Stimulated activated CD8-positive, alpha-beta memory T cell treated with anti-CD3 and anti-CD28 coated beads, Interleukin-7, amount 100 ng/mL, for 4 hours (primary cell): ENCODE measurements around the gene OSTC.

Source experiments
- DNase-seq, 2 donors: peaks; one replicate each; pipeline ENCODE4 v3.0.0-alpha.2; 2020; ENCODE audit warnings: low read depth in 2 of 2

OSTC gene

DNA sequence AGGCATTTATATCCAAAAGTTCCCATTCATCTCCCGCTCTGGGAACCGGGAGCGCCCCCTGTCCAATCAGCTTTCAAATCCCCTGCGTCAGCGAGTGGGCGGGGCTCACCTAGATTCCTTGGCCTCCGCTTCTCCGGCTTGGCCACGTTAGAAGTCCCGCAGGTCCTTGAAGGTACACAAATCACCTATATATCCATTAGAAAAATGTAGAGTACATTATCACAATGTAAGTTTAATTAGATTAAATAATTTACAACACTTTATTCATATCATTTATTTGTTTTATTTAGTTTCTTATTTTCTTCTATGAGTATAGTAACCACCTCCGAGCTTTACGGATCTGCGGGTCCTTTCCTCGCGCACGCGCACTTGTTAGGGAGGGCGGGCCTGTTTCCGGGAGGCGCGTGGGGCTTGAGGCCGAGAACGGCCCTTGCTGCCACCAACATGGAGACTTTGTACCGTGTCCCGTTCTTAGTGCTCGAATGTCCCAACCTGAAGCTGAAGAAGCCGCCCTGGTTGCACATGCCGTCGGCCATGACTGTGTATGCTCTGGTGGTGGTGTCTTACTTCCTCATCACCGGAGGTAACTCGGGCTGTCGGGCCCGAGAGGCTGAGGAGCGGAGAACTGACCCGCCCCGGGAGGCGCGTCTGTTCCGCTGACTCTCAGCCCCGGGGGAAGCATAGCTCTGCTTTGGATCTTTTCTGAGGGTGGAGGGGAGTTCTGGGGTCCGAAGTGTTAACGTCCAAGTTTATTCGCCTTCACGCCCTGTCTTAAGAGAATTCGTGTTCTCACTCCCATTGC is at the start of gene OSTC:
Gene OSTC, plus strand, starts transcription at position 388 of the 802 bp plus-strand sequence. Its CDS starts 57 bp downstream, at position 445.
- peak; percentile 87 for DNase-seq

DNA sequence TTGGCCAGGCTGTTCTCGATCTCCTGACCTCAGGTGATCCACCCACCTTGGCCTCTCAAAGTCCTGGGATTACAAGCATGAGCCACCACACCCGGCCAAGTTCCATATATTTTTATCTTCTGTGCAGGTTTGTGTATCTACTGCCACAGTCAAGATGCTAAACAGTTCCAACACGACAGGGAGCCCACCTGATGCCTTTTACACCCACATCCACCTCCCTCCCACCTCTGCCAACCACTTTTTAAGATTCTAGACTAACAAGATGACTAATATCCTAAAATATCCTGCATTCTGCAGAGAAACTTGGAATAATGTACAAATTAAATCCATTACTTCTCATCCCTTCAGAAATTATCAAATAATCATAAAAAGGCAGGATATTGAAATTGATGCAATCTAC is 49.3 kb upstream of the OSTC start:
- DNase-seq: no peak

DNA sequence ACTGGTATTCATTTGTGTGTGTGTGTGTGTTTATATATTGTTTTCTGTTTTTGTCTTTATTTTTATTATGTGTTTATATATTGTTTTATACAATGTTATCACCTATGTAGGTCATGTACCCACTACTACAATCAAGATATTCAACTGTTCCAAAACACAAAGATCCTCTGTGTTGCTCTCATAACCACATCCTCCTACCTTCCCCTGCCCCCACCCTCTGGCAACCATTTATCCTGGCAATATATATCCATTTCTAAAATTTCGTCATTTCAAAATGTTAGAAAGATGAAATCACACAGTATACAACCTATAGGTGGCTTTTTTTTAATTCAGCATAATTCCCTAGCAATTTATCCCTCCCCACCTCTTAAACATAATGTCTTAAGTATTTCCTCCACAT is 48.9 kb upstream of the OSTC start:
- no peak for DNase-seq

DNA sequence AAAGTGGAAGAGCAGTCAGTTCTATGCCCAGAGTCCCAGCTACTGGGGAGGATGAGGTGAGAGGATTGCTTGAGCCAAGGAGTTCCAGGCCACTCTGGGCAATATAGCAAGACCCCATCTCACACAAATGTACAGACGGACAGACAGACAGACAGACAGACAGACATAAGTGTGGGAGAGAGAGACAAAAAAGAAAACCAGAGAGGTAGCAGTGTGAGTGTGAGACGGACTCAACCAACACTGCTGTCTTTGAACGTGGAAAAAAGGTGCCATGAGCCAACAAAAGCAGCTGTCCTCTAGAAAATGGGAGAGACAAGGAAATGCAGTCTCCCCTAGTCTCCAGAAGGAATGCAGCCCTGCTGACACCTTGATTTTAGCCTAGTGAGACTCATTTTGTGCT is 48.2 kb upstream of the OSTC start:
- no peak for DNase-seq

DNA sequence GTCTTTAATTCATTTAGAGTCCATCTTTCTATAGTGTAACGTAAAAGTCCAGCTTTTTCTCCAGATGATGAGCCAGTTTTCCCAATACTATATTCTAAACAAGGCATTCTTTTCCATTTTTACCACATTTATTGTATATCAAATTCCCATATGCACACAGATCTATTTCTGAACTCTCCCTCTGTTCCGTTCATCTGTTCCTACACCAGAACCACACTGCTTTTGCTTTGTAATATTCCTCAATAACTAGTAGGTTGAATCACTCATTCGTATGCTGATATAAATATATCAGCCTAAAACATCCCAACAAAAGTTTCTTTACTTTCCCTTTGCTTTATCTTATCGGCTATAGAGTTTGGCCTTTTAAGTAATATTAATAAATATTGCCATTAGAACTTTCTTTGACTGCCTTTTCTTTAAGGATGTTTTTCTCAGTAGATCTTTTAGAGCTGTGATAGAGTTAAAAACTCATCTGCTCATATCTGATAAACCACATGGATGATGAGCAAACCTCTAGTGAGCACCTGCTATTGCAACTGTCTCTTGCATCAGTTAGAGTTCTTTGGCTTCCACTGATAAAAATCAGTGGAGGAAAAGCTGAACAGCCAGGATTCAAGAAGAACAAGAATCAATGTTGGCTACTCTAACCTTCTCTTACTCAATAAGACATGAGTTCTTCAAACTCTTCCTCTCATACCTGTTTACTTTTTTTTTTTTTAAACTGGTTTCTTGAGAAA is 43.2 kb upstream of the OSTC start:
- no peak for DNase-seq

DNA sequence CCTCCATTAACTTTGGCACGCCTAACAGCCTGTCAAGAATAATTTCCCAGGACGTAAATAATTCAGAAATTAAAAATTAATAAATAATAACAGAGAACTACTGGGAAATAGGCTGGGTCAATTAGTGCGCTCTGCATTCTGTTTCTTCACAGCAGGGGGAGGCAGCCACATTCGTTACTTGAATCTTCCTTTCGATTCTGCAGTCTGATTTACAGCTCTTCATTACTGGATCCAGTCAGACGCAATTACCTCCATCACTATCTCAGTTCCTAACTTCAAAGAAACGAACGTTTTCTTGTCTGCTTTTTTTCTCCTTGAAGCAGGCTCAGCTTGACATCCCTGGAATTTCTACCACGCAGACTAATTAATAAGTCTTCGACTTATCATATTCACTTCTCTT is 39.0 kb upstream of the OSTC start:
- no peak for DNase-seq

DNA sequence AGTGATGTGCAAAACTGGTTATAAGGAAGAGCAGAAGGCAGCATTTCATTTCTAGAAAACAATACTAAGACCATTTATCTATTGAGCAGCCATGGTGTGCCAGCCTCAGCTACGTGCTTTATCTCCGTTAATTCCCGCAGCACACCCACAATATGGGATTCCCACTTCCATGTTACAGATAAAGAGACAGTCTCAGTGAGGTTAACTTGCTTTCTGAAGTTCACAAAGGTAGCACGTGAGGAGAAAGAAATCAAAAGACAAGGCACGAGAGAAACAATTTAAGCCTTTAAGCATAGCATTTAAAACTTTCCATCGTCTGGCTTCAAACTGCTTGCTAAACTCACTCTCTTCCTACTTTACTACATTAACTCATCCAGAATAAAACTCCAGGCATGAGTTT is 38.0 kb upstream of the OSTC start:
- DNase-seq: no peak

DNA sequence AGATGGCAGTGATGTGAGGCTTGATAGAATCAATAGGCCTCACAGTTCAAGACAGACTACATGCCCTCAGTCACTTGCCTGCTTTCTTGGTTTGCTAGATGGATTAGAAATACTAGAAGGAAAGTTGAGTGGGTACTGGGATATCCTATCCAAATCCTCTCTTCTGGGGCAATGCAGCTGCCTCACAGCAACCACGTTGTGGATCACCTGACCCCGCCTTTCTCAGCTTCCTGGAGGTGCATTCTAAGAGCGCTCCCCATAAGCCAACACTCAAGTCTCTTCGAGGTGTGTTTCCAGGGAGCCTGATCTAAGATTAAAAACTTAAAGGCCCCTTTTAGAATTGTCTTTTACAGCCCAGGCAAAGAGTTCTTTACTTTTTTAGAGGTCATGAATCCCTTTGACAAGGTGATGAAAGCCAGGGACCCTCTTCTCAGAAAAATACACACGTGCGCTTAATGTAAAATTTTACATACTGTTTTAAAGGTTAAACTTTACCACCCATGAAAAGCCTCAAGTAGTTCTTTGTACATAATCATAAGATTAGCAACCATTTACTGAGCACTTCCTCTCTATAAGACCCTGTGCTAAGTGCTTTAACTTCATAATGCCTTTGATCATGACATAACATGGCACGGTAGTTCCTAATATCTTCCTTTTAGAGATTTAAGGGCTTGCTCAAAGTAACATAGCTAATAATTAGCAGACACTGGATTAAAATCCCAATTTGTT is 30.9 kb upstream of the OSTC start:
- peak in 1 of 2 donors; percentile 7 for DNase-seq

DNA sequence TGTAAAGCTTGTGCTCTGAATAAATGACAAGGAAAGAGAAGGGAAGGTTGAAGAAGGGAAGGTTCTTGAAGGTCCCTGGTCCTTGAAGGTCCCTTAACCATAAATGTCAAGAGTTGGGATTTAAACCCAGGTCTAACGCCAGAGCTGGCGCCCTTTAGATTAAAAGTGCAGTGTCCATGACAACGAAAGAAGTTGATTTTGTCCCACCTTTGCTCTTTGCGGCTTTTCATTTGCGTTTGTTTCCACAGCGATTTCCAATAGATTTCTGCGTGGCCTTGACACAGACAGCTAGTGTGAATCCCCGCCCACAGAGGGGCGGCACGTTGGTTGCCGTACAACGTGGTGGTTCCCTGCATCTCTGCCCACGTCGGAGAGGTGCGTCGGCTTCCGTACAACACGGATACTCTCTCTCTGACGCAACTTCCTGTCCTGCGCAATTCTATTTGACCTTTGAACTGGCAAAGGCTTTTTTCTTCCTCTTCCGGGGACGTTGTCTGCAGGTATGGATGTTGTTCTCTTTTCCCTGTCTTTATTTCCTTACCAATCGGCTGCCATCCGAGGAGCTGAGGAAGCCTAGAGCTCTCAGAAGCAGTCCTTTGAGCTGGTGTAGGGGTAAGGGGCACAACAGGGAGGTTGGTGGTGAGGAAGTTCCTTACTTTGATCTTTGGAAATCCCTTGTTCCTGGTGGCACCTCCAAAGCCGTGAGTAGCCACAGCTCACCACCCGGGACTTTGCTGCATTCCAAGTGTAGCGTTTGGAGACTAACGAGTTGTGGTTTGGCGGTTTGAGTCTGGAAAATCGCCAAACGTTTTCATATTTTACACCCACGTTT is 30.1 kb upstream of the OSTC start, which contains the start of gene RPL34:
Gene RPL34, plus strand, starts transcription at position 476 of the 832 bp plus-strand sequence. CDS start 1,384 bp downstream, outside the sequence.
- DNase-seq: peak; percentile 98

DNA sequence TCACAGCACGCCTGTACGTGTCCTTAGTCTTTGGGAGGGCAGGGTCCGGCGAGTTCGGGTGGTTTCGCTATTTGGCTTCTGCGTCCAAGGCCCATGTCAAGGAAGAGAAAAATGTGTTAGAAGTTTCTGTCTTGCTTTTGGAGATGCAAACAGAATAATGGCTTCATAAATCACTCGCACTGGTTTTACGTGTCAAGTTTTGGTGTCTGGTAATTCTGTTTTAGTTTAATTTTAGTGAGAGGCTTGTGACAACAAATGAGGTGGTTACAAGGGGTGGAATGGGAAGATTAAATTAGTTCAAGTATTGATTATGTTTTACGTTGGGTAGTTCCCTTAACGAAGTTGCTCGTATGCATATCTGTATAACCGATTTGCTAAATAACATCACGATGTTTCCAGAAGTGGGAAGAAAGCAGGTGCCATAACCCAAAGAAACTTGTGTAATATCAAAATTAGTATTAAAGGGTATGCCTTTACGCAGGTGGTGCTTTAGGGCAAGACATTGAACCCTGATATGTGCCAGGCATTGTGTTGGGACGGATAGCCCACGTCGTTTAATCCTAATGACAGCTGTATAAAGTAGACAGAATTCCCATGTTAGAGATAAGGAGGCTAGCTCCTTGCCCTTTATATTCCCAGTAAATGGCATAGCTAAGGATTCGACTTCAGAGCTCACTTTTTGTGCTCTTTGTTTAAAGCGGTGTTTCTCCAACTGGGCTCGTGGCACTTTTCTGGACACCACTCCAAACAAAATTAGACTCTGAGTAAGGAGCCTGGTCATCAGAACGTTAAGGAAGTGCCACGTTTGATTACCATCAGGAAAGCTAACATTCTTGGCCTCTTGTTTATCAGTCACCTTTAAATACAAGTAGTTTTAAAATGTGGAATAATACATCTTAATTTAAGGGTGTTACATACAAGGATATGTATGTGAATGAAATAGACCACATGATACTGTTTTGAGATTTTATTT is 29.2 kb upstream of the OSTC start:
- no peak for DNase-seq

DNA sequence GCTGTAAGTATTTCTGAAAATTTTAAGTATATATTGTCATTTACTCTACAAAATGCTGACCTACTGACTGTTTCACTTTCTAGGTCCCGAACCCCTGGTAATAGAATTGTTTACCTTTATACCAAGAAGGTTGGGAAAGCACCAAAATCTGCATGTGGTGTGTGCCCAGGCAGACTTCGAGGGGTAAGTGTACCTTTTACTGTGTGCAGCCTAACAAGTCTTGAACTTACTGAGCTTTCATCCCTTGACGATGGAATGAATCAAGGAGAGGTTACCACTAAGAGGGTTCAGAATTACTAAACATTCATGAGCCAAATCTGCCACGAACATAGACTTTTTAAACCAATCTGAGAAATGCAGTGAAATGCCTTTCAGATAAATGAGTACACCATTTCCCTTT is 28.4 kb upstream of the OSTC start:
- DNase-seq: no peak

DNA sequence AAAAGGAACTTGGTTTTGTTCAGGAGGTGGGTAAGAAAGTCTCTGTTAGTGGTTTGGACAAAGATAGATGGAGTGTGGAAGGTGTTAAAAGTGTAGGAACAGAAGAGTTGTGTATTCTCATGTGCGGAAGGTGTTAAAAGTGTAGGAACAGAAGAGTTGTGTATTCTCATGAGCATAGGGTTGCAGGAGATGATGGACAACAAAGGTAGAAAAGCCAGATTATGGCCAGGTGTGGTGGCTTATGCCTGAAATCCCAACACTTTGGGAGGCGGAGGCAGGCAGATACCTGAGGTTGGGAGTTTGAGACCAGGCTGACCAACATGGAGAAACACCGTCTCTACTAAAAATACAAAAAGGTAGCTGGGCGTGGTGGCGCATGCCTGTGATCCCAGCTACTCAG is 27.6 kb upstream of the OSTC start:
- no peak for DNase-seq

DNA sequence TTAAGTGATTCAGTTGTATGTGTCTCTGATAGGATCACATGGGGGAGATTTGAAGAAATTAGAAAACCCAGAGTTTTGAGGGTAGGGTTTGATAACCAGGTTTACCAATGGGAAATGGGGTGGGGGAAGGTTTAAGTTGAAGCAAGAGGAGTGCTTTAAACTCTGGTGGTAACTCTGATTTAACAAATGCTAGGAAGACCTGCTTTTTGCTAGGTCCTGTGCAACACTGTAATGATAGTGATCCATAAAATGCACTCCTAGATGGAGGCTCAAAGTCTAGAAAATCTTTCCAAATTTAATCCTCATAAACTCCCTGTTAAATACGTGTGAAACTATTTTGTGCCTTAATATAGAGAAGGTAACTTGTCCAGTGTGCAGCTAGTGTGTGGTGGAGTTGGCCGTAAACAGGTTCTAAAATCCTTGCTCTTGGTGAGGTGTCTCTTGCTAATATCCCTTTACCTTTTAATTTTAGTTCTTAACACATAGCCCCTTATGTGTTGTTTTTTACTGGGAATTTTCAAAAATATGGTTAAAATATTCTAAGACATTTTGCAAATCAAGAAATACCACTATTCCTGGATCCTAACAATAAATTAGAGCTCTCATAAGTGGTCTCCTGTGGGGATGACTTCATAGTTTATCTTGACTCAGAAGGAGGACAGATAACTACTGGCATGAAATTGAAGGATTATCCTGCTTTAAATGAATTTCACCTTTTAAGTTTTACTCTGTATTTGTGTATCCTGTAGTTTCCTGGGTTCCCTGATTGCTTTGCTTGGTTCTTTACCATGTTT is 25.9 kb upstream of the OSTC start:
- no peak for DNase-seq

DNA sequence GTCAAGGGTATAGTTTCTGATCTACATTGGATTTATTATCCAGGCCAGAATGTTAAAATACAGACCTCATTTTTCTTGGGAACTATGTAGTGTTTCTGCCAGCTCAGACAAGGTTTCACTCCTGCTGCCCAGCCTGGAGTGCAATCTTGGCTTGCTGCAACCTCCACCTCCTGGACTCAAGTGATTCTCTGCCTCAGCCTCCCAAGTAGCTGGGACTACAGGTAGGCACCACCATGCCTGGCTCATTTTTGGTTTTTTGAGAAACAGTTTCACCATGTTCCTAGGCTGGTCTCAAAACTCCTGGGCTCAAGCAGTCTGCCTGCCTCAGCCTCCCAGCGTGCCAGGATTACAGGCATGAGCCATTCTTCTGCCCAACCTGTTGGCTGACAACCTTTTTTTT is 24.3 kb upstream of the OSTC start:
- no peak for DNase-seq

DNA sequence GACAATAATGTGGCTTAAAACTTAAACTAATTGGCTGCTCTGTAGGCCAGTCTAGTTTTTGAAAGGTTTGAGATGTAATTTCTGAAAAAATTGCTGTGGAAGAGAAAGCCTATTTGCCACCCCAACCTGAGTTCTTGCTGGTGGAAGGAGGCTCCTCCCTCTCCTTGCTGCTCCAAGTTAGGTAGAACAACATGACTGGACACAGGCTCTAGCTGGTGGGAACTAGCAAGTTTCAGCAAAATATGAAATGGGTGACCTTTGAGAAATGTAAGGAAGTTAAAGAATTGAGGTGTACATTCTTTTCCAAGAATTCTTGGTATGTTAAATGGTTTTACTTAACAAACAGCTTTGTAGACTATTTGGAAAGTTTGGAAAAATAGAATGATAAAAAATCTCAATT is 22.0 kb upstream of the OSTC start:
- DNase-seq: no peak

DNA sequence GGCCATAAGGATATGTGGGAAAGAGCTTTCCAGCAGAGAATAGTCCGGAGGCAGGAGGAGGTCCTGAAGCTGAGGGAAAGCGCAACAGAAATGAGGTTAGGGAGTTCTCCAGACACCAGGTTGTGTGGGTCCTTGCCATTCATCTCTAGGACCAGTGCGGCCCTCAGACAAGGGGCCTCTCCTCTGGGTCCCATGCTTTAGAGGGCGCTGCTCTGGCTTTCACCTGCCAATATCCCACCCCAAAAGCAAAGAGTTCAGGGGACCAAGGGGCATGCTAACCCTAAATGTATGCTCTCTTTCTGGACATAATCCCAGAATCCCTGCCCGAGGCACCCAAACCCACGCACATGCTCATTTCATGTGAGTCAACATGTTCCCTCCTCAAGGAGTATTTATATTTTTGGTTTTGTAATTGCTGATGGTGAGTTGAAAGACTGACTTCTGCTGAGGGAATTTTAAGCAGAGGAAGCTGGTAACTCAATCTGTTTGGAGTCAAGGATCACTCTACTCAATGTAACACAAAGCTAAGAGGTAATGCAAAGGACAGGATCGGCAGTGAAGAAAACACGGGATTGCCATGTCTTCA is 15.2 kb upstream of the OSTC start:
- DNase-seq: no peak

DNA sequence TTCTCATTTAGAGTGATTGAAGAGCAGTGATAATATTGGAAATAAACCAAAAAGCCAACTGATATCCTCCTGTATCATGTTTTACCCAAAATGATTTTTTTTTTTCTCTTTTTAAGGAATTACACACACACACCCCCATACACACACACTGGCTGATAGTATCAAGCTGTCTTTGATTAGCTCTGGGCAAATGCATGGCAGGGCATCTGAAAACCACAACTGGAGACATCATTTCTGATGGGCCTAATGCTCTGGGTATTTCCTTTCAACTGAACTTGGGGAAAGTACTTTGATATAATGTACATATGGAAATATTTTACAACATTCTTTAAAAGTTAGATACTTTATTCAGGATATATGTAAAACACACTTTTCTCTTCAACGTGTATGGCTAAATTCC is 14.2 kb upstream of the OSTC start:
- DNase-seq: no peak

DNA sequence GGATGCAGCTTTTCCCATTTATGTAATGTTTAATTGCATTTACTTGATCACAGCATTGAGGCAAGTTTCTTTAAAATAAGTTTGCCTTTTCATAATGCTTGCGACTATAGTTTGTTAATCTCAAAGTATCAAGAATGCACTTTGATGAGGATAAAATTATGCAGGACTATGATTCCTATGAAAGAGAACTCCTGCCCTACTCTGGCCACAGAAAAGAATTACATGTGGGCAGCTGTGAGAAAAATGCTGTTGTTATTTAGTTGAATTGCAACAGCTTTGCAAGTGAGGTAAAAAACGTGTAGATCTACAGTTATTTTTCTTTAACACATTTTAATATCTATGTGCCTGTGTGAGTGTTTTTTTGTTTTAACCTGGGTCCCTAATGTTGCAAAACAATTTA is 12.5 kb upstream of the OSTC start:
- DNase-seq: no peak

DNA sequence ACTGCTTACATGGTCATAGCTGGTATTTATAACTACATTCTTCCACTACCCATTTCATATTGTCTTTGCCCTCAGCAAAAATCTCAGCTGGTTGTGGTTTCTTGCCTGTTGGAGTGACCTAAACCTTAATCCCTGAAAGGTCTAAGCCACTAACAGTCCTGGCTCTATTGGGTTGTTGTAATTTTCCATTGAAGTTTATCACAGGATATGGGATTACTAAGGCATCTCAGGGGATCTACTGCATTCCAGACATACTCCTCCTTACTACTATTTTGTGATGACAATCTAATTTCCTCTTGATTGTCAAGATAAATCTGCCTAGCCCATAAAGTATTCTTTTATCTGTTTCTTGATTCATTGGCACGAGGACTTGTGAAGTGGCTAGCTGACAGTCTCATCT is 6.2 kb upstream of the OSTC start:
- no peak for DNase-seq
